Frontal cortex (tissue), 4 donors: ENCODE results near the gene KIT. TPM values are rescaled to one million over a fixed set of nuclear protein-coding genes. Genes with fewer than 3 reads are reported as not detected.

ENCODE experiments used
- DNase-seq, 2 donors: peaks; one replicate each; pipeline ENCODE4 v3.0.0; 2012; ENCODE audit warnings: low spot score in 2 of 2
- FAIRE-seq: peaks from 2 replicates; lab custom pipeline; 2012; peaks lifted over from hg19 to GRCh38; lab: Jason Lieb, UNC
- total RNA-seq: library from RNA; depleted of rRNA; stranded (reverse); fragments of >200 nt; gene quantifications from one replicate; pipeline ENCODE4 v1.2.3, GENCODE V29; 2014
- donor health status: control.
- donor health status: control.
- donor health status: control.

Gene KIT
- total RNA-seq, 1 donor from 2014 or later, result 57.9 TPM

GRCh38 chr4:54737421-54737820 is 79.7 kb downstream of the KIT start:
- no peak for DNase-seq
- FAIRE-seq, result no peak

- no peak for FAIRE-seq
- DNase-seq, result peak in 1 of 2 donors; percentile 5
Observed at GRCh38 chr4:54741202-54741601, 83.4 kb downstream of the KIT start.

- DNase-seq (no peak), FAIRE-seq (no peak)
Observed at GRCh38 chr4:54742636-54743399, 85.1 kb downstream of the KIT start.

- DNase-seq, result no peak
- FAIRE-seq, result no peak
Observed at GRCh38 chr4:54743562-54743961, 85.8 kb downstream of the KIT start.

GRCh38 chr4:54744487-54744886 is 86.7 kb downstream of the KIT start:
- no peak for FAIRE-seq
- DNase-seq, result no peak

GRCh38 chr4:54745031-54745770 is 87.4 kb downstream of the KIT start:
- DNase-seq (no peak), FAIRE-seq (no peak)

- DNase-seq (no peak), FAIRE-seq (no peak)
Observed at GRCh38 chr4:54746218-54746617, 88.5 kb downstream of the KIT start.

- no peak for DNase-seq
Observed at GRCh38 chr4:54750341-54750740, 92.6 kb downstream of the KIT start.

GRCh38 chr4:54754394-54754793 is 96.6 kb downstream of the KIT start:
- FAIRE-seq (no peak), DNase-seq (no peak)

More at GRCh38 chr4:54750341-54750740, 92.6 kb downstream of the KIT start:
- FAIRE-seq, result no peak

- DNase-seq, result no peak
Observed at GRCh38 chr4:54764476-54764875, 106.7 kb downstream of the KIT start.

GRCh38 chr4:54767376-54767775 is 109.6 kb downstream of the KIT start:
- no peak for FAIRE-seq
- DNase-seq, result no peak

More at GRCh38 chr4:54764476-54764875, 106.7 kb downstream of the KIT start:
- no peak for FAIRE-seq

GRCh38 chr4:54773022-54773421 is 115.3 kb downstream of the KIT start:
- FAIRE-seq (no peak), DNase-seq (no peak)

- no peak for FAIRE-seq
- DNase-seq, result no peak
Observed at GRCh38 chr4:54779036-54779435, 121.3 kb downstream of the KIT start.

GRCh38 chr4:54779476-54780148 is 121.9 kb downstream of the KIT start:
- FAIRE-seq (no peak), DNase-seq (no peak)

GRCh38 chr4:54780149-54780495 is 122.4 kb downstream of the KIT start:
- FAIRE-seq (no peak), DNase-seq (no peak)

GRCh38 chr4:54781756-54782155 is 124.0 kb downstream of the KIT start:
- no peak for DNase-seq
- FAIRE-seq, result no peak

- FAIRE-seq, result no peak
- no peak for DNase-seq
Observed at GRCh38 chr4:54783402-54784110, 125.8 kb downstream of the KIT start.

GRCh38 chr4:54784161-54784671 is 126.5 kb downstream of the KIT start:
- FAIRE-seq (no peak), DNase-seq (no peak)
